Muscle layer of colon (tissue), 2 donors: ENCODE data around the gene OSR1.

Source experiments
- H3K27ac ChIP-seq: one replicate; pipeline ENCODE4 v1.7.0; 2013; ENCODE audit warnings: low read depth, mild to moderate bottlenecking, low read length, moderate library complexity
- H3K27me3 ChIP-seq, 2 donors: one replicate each; pipeline ENCODE4 v1.7.0; 2013; ENCODE audit warnings: low read length in 2 of 2, mild to moderate bottlenecking in 2 of 2; ENCODE audit not compliant: insufficient read depth in 2 of 2, control insufficient read depth in 1 of 2
- H3K36me3 ChIP-seq: one replicate; pipeline ENCODE4 v1.7.0; 2013; ENCODE audit warnings: mild to moderate bottlenecking, low read length; ENCODE audit not compliant: insufficient read depth
- H3K4me1 ChIP-seq: one replicate; pipeline ENCODE4 v1.7.0; 2013; ENCODE audit warnings: mild to moderate bottlenecking, low read length; ENCODE audit not compliant: insufficient read depth
- H3K4me3 ChIP-seq, 2 donors: one replicate each; pipeline ENCODE4 v1.7.0; 2013; ENCODE audit warnings: low read length in 2 of 2, low read depth in 1 of 2, mild to moderate bottlenecking in 1 of 2, moderate library complexity in 1 of 2
- H3K9ac ChIP-seq: one replicate; pipeline ENCODE4 v1.7.0; 2013; ENCODE audit warnings: low read length
- H3K9me3 ChIP-seq: one replicate; pipeline ENCODE4 v1.7.0; 2013; ENCODE audit warnings: mild to moderate bottlenecking, low read length
- donor health status: abdominal sarcoma.
- donor health status: Adenocarcinoma of cecum.

Gene OSR1

GRCh38 chr2:19349911-19350677, 8.3 kb downstream of the OSR1 start:
- Histone ChIP-seq H3K27me3 (peaks cover 0 to 18% of the 10 kb centered on the region in 2 donors), H3K4me1 (peaks cover 16% of the 10 kb centered on the region)

DNA sequence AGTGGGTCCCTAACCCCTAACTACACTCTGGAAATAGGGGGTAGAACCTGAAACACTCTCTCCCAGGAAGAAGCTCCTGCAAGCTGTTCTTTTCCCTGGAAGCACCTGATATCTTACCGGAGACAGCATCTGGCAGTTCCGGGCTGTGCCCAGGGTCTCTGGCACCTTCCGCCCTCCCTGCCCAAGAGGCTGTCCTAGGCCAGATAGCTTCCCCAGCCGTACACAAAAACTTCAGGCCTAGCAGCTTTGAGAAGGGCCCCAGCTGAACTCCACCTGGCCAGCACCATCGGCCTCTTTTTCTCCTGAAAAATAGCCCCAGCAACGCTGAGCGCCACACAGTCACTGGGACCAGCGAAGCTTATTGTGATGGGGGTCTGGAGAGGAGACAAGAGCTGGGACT, 9.7 kb downstream of the OSR1 start:
- Histone ChIP-seq H3K36me3 (peaks cover 9% of the 10 kb centered on the region), H3K27ac (peak overlapping the region; percentile 97), H3K9ac (peak overlapping the region; percentile 6), H3K9me3 (no peaks in the 10 kb centered on the region), H3K4me3 (peak overlapping the region in 1 of 2 donors; percentile 90), H3K27me3 (peaks cover 0 to 18% of the 10 kb centered on the region in 2 donors), H3K4me1 (peaks cover 16% of the 10 kb centered on the region)

More at GRCh38 chr2:19349911-19350677, 8.3 kb downstream of the OSR1 start:
- Histone ChIP-seq H3K9me3 (no peaks in the 10 kb centered on the region), H3K9ac (no peak overlapping the region), H3K27ac (peak overlapping the region; percentile 97), H3K4me3 (peak overlapping the region in 1 of 2 donors; percentile 15), H3K36me3 (peaks cover 9% of the 10 kb centered on the region)

DNA sequence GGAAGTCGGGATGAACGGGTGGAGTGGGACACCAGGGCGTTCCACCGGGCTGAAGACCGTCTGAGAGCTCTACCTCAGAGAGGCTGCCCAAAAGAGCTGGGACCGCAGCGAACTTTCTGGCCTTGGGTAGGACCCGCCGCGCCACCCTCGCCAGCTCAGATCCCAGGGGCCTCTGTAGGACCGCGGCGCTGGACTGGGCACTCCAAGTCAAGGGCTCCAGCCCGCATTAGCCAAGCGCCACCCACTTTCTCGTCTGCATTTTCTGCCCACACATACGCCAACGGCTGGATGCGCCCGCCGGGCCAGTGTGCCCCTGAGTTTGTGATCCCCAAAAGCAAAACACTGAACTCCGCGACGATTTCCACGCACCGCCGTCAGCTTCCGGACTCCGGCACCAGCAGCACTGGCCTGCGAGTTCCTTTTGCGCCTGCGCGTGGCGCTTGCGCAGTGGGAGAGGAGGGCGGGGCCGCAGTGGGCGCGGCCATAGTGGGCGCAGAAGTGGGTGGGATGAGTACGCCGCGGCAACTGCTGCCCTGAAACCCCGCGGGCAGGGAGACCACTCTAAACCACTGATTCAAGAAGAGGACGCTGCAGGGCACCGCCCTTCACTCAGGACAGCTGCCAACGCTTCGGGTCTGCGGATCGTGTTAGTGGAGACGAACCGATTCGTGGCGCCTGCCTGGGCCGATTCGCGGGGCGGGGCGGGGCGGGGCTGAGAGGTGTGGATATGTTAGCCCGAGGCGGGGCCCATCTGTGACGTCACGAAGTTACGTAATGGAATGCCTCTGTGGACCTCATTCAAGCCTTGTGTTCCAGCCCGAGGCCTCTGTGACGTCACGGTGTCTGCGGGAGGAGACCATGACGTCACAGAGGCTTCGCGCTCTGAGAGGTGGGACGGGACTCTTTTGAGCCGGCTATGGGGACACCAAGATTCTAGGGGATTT, 10.5 kb downstream of the OSR1 start:
- peaks cover 16% of the 10 kb centered on the region for H3K4me1 ChIP-seq
- peaks cover 0 to 18% of the 10 kb centered on the region in 2 donors for H3K27me3 ChIP-seq
- H3K4me3 ChIP-seq, result peak overlapping the region; percentile 67 to 90
- peaks cover 9% of the 10 kb centered on the region for H3K36me3 ChIP-seq
- H3K9ac ChIP-seq, result peak overlapping the region; percentile 89
- H3K9me3 ChIP-seq, result no peaks in the 10 kb centered on the region
- H3K27ac ChIP-seq, result peak overlapping the region; percentile 97

DNA sequence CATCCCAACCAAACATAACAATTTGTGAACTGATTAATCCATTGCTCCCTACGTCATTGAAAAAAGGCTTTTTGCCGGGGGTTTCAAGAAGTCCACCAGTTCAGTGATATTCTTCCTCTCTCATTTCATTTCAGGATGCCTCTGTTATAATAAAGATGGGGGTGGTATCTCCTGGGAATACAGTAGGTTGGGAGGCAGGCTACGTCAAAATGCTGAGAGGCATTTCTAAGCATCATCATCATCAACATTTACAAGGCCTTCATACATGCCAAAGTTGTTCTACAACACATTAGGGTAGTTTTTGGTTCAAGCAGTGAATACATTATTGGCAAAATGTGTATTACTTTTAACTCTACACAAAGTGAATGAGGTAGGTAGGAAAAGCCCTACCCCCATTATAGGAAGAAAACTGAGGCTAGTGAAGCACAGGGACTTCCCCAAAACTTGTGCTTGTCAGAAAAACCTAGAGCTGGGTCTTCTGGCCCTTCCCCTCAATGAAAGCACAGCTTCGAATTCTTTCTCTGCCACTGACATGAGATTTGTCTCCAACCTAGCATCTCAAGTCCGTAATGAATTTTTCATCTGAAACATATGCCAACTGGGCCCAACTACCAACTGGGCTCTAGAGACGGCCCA, 11.3 kb downstream of the OSR1 start:
- Histone ChIP-seq H3K4me3 (peak overlapping the region; percentile 67 to 90), H3K27me3 (peaks cover 0 to 15% of the 10 kb centered on the region in 2 donors), H3K9me3 (no peaks in the 10 kb centered on the region), H3K9ac (peak overlapping the region; percentile 89), H3K27ac (peak overlapping the region; percentile 97), H3K36me3 (peaks cover 5% of the 10 kb centered on the region), H3K4me1 (peaks cover 16% of the 10 kb centered on the region)

DNA sequence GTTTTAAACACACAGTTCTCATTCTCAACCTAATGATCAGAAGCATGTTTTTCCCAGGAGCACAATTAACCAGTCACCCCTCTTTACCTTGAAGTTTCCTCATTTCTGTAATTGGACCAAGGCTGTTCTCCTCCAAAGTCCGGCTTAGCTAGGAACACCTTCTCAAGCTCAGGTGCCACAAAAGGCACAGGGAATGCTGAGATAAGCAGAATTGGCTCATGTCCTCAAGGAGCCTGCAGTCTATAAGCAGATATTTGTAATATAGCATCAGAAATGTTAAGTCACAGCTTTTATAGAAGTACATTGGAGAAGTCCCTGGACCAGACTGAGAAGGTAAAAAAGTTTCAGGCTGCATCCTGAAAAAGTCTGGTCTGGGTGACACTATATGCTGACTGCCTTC, 20.7 kb downstream of the OSR1 start:
- no peaks in the 10 kb centered on the region for H3K9me3 ChIP-seq
- no peak overlapping the region for H3K9ac ChIP-seq
- no peak overlapping the region for H3K4me3 ChIP-seq
- H3K36me3 ChIP-seq, result peaks cover 5% of the 10 kb centered on the region
- no peak overlapping the region for H3K27ac ChIP-seq
- no peaks in the 10 kb centered on the region for H3K4me1 ChIP-seq
- no peaks in the 10 kb centered on the region for H3K27me3 ChIP-seq

- Histone ChIP-seq H3K9ac (no peak overlapping the region), H3K27me3 (no peaks in the 10 kb centered on the region), H3K4me1 (no peaks in the 10 kb centered on the region), H3K36me3 (peaks cover 5% of the 10 kb centered on the region), H3K9me3 (no peaks in the 10 kb centered on the region), H3K4me3 (no peak overlapping the region), H3K27ac (no peak overlapping the region)
Observed at GRCh38 chr2:19337202-19337601, 21.2 kb downstream of the OSR1 start.

DNA sequence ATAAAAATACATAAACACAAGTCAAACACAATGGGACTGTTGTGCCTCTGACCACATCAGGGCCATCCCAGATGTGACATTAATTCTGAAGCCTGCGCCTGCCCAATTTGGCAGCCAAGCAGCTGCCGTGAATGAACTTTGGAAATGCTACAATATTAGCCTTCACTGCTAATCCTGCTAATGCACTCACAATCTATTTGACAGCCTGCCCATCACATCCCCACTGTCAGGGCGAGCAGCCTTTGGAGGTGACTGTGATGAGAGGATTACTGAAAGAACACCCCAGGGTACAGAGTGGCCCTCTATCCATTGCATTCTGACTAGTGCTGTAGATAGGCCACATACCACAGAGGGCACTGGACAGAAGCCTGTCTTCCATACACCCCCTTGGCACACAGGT, 21.6 kb downstream of the OSR1 start:
- Histone ChIP-seq H3K9me3 (no peaks in the 10 kb centered on the region), H3K27ac (no peak overlapping the region), H3K4me1 (no peaks in the 10 kb centered on the region), H3K4me3 (no peak overlapping the region), H3K27me3 (no peaks in the 10 kb centered on the region), H3K36me3 (peaks cover 5% of the 10 kb centered on the region), H3K9ac (no peak overlapping the region)

- H3K9ac ChIP-seq, result no peak overlapping the region
- no peaks in the 10 kb centered on the region for H3K27me3 ChIP-seq
- H3K27ac ChIP-seq, result no peak overlapping the region
- H3K9me3 ChIP-seq, result no peaks in the 10 kb centered on the region
- no peak overlapping the region for H3K4me3 ChIP-seq
- H3K4me1 ChIP-seq, result no peaks in the 10 kb centered on the region
- no peaks in the 10 kb centered on the region for H3K36me3 ChIP-seq
Observed at GRCh38 chr2:19332503-19332902, 25.9 kb downstream of the OSR1 start.

DNA sequence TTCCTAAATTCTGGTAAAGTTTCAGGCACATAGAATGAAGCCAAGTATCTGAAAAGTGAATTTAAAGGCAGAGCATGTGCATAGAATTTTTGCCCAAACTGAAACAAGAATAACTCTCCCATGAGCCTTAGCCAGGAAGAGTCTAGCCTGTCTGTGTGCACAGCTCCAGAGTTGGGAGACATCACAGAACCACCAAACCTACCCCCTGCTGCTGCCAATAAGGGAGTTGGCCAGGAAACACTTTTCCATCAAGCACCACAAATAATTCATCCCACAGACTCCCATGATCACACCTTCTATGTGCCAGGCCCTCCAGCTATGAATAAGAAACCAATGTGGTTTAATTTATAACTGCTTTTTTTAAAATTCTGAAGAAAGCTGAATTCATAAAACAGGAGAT, 27.0 kb downstream of the OSR1 start:
- H3K9me3 ChIP-seq, result no peaks in the 10 kb centered on the region
- no peak overlapping the region for H3K9ac ChIP-seq
- H3K4me3 ChIP-seq, result no peak overlapping the region
- H3K27ac ChIP-seq, result no peak overlapping the region
- H3K4me1 ChIP-seq, result no peaks in the 10 kb centered on the region
- H3K27me3 ChIP-seq, result no peaks in the 10 kb centered on the region
- no peaks in the 10 kb centered on the region for H3K36me3 ChIP-seq

DNA sequence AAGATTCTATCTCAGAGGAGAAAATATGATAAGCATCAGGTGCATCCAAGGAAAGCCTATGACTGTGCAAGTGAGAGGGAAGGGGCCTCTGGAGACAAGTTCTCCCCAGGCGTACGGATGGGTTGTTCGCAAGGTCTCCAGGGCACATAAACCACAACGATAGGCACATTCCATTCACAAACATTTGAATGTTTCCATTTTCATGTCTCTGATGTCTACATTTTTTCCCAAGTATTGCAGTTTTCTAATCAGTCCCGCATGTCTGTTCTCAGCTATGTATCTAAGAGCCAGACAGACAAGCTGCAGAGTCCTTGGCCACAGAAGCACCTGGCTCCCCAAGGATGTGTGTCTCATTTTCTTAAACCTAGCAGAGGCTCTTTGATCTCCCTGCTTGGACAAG, 28.0 kb downstream of the OSR1 start:
- H3K27me3 ChIP-seq, result no peaks in the 10 kb centered on the region
- H3K9ac ChIP-seq, result no peak overlapping the region
- H3K4me1 ChIP-seq, result no peaks in the 10 kb centered on the region
- no peaks in the 10 kb centered on the region for H3K36me3 ChIP-seq
- no peak overlapping the region for H3K4me3 ChIP-seq
- no peak overlapping the region for H3K27ac ChIP-seq
- no peaks in the 10 kb centered on the region for H3K9me3 ChIP-seq

- no peak overlapping the region for H3K9ac ChIP-seq
- no peaks in the 10 kb centered on the region for H3K4me1 ChIP-seq
- no peaks in the 10 kb centered on the region for H3K36me3 ChIP-seq
- H3K4me3 ChIP-seq, result no peak overlapping the region
- H3K9me3 ChIP-seq, result no peaks in the 10 kb centered on the region
- no peak overlapping the region for H3K27ac ChIP-seq
- H3K27me3 ChIP-seq, result no peaks in the 10 kb centered on the region
Observed at GRCh38 chr2:19329445-19329844, 29.0 kb downstream of the OSR1 start.
